Pulmonary artery endothelial cell (primary cell): Measurements from ENCODE around the gene IKZF2. TPM values are rescaled to one million over a fixed set of nuclear protein-coding genes. Genes with fewer than 3 reads are reported as not detected.
"Not testable (repeated sequence)": the region's sequence is repeated elsewhere in the genome, so short reads cannot be mapped to it uniquely, and the experiment has no call there.

Source experiments
- DNase-seq: peaks from one replicate; pipeline ENCODE4 v3.0.0-alpha.2; 2011; ENCODE audit warnings: low read depth, low spot score
- total RNA-seq: library from RNA; depleted of rRNA; stranded (reverse); fragments of >200 nt; gene quantifications from 2 replicates; pipeline ENCODE4 v1.2.3, GENCODE V29; 2014

The IKZF2 gene
- total RNA-seq, 1 donor from 2014 or later, result 0.73 TPM

GRCh38 chr2:213043566-213043965, 107.8 kb downstream of the IKZF2 start:
- no peak for DNase-seq

GRCh38 chr2:213042262-213042661, 109.2 kb downstream of the IKZF2 start:
- no peak for DNase-seq

GRCh38 chr2:213036836-213037235, 114.6 kb downstream of the IKZF2 start:
- DNase-seq, result no peak

- DNase-seq, result no peak
These were observed 116.8 kb downstream of the IKZF2 start for GRCh38 chr2:213034585-213034984.

- no peak for DNase-seq
These were observed 118.8 kb downstream of the IKZF2 start for GRCh38 chr2:213032607-213033006.

- DNase-seq, result no peak
These were observed 128.4 kb downstream of the IKZF2 start for GRCh38 chr2:213022987-213023386.

GRCh38 chr2:213021971-213022899, 129.2 kb downstream of the IKZF2 start:
- no peak for DNase-seq

GRCh38 chr2:213020913-213021312, 130.5 kb downstream of the IKZF2 start:
- DNase-seq, result not testable (repeated sequence)

GRCh38 chr2:213020268-213020667, 131.1 kb downstream of the IKZF2 start:
- no peak for DNase-seq

- no peak for DNase-seq
These were observed 132.0 kb downstream of the IKZF2 start for GRCh38 chr2:213019368-213019767.

- no peak for DNase-seq
These were observed 133.0 kb downstream of the IKZF2 start for GRCh38 chr2:213018340-213018901.

- no peak for DNase-seq
These were observed 134.0 kb downstream of the IKZF2 start for GRCh38 chr2:213017404-213017803.

- no peak for DNase-seq
These were observed 134.4 kb downstream of the IKZF2 start for GRCh38 chr2:213016984-213017351.

- no peak for DNase-seq
These were observed 135.0 kb downstream of the IKZF2 start for GRCh38 chr2:213016166-213016983.

GRCh38 chr2:213015387-213016165, 135.8 kb downstream of the IKZF2 start:
- no peak for DNase-seq

GRCh38 chr2:213013979-213014378, 137.4 kb downstream of the IKZF2 start:
- DNase-seq, result no peak

- no peak for DNase-seq
These were observed 139.9 kb downstream of the IKZF2 start for GRCh38 chr2:213011505-213011904.

- no peak for DNase-seq
These were observed 141.2 kb downstream of the IKZF2 start for GRCh38 chr2:213010106-213010779.

- DNase-seq, result no peak
These were observed 144.0 kb downstream of the IKZF2 start for GRCh38 chr2:213007290-213007838.

GRCh38 chr2:213004197-213004821, 147.1 kb downstream of the IKZF2 start:
- no peak for DNase-seq
